Activated T-cell treated with anti-CD3 and anti-CD28 coated beads, Interleukin-2, amount 50 U/mL, for 72 hours (primary cell): ENCODE measurements around the gene MYO1B. TPM values are rescaled to one million over a fixed set of nuclear protein-coding genes. Genes with fewer than 3 reads are reported as not detected.
A peak's percentile ranks its signal among the peaks of the same experiment; 100 is the strongest.

ENCODE experiments used
- ATAC-seq, 2 donors: fragments of 150-1000 bp; cut with Tn5 transposase; replicated peaks in 1 of 2; 2 replicates each; pipeline ENCODE4 v1.10.0; 2021; ENCODE audit warnings: moderate library complexity in 2 of 2, mild to moderate bottlenecking in 1 of 2
- DNase-seq, 2 donors: peaks; one replicate each; pipeline ENCODE4 v3.0.0; 2021 to 2022; ENCODE audit warnings: mixed read lengths in 1 of 2
- H3K27ac Mint-ChIP-seq: one replicate; pipeline ENCODE4 v1.8.0; 2022; ENCODE audit warnings: mild to moderate bottlenecking, moderate library complexity, mixed read lengths
- H3K27me3 Mint-ChIP-seq: one replicate; pipeline ENCODE4 v1.8.0; 2022; ENCODE audit warnings: low read depth, mixed read lengths
- H3K36me3 Mint-ChIP-seq, 2 donors: one replicate each; pipeline ENCODE4 v1.8.0; 2022; ENCODE audit warnings: mixed read lengths in 2 of 2, mild to moderate bottlenecking in 1 of 2; ENCODE audit not compliant: insufficient read depth in 2 of 2
- H3K4me1 Mint-ChIP-seq: one replicate; pipeline ENCODE4 v1.8.0; 2022; ENCODE audit warnings: low read depth, mixed read lengths
- H3K4me3 Mint-ChIP-seq, 2 donors: one replicate each; pipeline ENCODE4 v1.8.0; 2022; ENCODE audit warnings: mild to moderate bottlenecking in 2 of 2, mixed read lengths in 2 of 2, moderate library complexity in 2 of 2
- H3K9me3 Mint-ChIP-seq, 2 donors: one replicate each; pipeline ENCODE4 v1.8.0; 2022; ENCODE audit warnings: mixed read lengths in 2 of 2
- total RNA-seq, 2 donors: library from RNA; stranded (reverse); gene quantifications; one replicate each; pipeline ENCODE4 v1.2.3, GENCODE V29; 2022

Gene MYO1B
- total RNA-seq: 10 to 100 TPM; 24.4 to 37.5 TPM

GRCh38 chr2:191245046-191245868 lies at the start of gene MYO1B:
TSS of gene MYO1B (plus strand) at chr2:191245404. CDS start at chr2:191276896, 31,492 bp downstream.
- Mint-ChIP-seq H3K36me3 (no peaks in the 10 kb centered on the region), H3K4me3 (peak within 1 kb of the TSS; percentile 84 to 88), H3K4me1 (peaks cover 15% of the 10 kb centered on the region), H3K9me3 (peaks cover 0 to 3% of the 10 kb centered on the region in 2 donors), H3K27me3 (peaks cover 40% of the 10 kb centered on the region), H3K27ac (no peak within 1 kb of the TSS)
- DNase-seq (peak; percentile 76 to 81), ATAC-seq (peak; percentile 91 to 92)

DNA sequence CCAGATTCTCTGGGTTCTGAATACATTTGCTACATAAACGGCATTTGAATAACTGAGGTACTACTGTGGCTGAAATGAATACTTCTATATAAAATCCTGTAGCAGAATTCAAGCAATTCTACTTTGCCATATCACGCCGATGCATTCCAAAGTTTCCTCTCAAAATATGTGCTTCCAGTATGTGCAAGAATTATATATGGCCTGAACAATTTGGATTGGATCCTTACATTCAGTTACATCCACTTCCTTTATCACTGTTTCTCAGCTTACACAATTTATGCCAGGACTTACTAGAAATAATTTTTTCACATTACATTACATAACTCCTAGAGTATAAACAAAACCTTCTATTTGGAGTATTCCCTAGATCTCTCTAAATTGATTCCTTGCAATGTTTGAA lies 48.1 kb upstream of the MYO1B start:
- ATAC-seq (no peak), DNase-seq (no peak)
- no peak overlapping the region for H3K27ac Mint-ChIP-seq
- peaks cover 81% of the 10 kb centered on the region for H3K4me1 Mint-ChIP-seq
- peaks cover 3 to 7% of the 10 kb centered on the region in 2 donors for H3K9me3 Mint-ChIP-seq
- peaks cover 14 to 16% of the 10 kb centered on the region in 2 donors for H3K36me3 Mint-ChIP-seq
- no peak overlapping the region for H3K4me3 Mint-ChIP-seq
- H3K27me3 Mint-ChIP-seq: no peaks in the 10 kb centered on the region

GRCh38 chr2:191198271-191198670 lies 46.9 kb upstream of the MYO1B start:
- DNase-seq (no peak), ATAC-seq (no peak)
- peaks cover 11 to 13% of the 10 kb centered on the region in 2 donors for H3K36me3 Mint-ChIP-seq
- peaks cover 81% of the 10 kb centered on the region for H3K4me1 Mint-ChIP-seq
- peaks cover 3 to 7% of the 10 kb centered on the region in 2 donors for H3K9me3 Mint-ChIP-seq
- no peaks in the 10 kb centered on the region for H3K27me3 Mint-ChIP-seq
- no peak overlapping the region for H3K4me3 Mint-ChIP-seq
- no peak overlapping the region for H3K27ac Mint-ChIP-seq

GRCh38 chr2:191199929-191200512 lies 45.2 kb upstream of the MYO1B start:
- H3K36me3 Mint-ChIP-seq: peaks cover 11 to 14% of the 10 kb centered on the region in 2 donors
- no peak overlapping the region for H3K4me3 Mint-ChIP-seq
- ATAC-seq: no peak
- no peaks in the 10 kb centered on the region for H3K27me3 Mint-ChIP-seq
- DNase-seq: no peak
- peaks cover 78% of the 10 kb centered on the region for H3K4me1 Mint-ChIP-seq
- peaks cover 3 to 9% of the 10 kb centered on the region in 2 donors for H3K9me3 Mint-ChIP-seq
- no peak overlapping the region for H3K27ac Mint-ChIP-seq

DNA sequence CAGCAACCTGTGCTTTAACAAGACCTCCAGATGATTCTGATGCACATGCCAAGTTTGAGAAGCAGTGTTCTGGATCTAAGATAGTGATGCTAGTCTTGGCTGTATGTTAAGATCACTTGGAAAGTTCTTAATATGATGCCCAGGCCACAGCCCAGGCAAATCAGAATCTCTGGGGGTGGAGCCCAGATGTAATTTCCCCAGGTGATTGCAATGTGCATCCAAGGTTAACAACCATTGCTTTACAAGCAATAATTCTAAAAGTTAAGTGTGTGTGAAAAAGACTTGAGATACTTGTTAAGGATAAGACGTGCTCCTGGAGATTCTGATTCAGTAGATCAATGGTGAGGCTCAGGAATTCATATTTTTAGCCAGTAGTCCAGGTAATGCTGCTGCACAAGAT lies 44.3 kb upstream of the MYO1B start:
- H3K27ac Mint-ChIP-seq: peak overlapping the region; percentile 43
- H3K36me3 Mint-ChIP-seq: peaks cover 14 to 15% of the 10 kb centered on the region in 2 donors
- no peak overlapping the region for H3K4me3 Mint-ChIP-seq
- H3K4me1 Mint-ChIP-seq: peaks cover 81% of the 10 kb centered on the region
- H3K9me3 Mint-ChIP-seq: peaks cover 3 to 9% of the 10 kb centered on the region in 2 donors
- ATAC-seq (no peak), DNase-seq (no peak)
- no peaks in the 10 kb centered on the region for H3K27me3 Mint-ChIP-seq

DNA sequence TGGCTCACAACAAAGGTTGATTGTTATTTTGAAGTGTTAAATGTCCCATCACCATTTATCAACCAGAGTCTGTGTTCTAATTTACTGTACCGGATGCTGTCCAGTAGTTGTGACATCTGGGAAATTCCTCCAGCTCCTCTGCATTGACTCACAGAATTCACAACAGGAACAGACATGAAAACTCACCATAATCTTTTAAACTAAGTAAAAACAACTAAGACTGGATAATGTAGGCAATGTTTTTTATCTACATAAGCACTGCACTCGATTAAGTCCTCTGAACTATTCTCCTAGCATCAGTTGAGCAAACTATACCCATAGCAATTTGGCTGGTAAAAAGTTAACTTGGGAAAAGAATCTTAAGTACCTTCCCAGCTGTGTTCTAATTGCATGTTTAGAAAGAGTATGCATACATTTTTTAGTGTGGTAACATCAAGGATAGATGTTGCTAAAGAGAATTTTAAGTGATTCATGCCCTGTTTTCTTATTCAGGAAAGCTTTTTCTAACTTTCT lies 42.9 kb upstream of the MYO1B start:
- peaks cover 5 to 6% of the 10 kb centered on the region in 2 donors for H3K9me3 Mint-ChIP-seq
- H3K4me1 Mint-ChIP-seq: peaks cover 85% of the 10 kb centered on the region
- peak overlapping the region; percentile 64 for H3K27ac Mint-ChIP-seq
- no peaks in the 10 kb centered on the region for H3K27me3 Mint-ChIP-seq
- ATAC-seq (peak in 1 of 2 donors; percentile 7), DNase-seq (no peak)
- H3K4me3 Mint-ChIP-seq: peak overlapping the region; percentile 23 to 53
- peaks cover 15 to 21% of the 10 kb centered on the region in 2 donors for H3K36me3 Mint-ChIP-seq

DNA sequence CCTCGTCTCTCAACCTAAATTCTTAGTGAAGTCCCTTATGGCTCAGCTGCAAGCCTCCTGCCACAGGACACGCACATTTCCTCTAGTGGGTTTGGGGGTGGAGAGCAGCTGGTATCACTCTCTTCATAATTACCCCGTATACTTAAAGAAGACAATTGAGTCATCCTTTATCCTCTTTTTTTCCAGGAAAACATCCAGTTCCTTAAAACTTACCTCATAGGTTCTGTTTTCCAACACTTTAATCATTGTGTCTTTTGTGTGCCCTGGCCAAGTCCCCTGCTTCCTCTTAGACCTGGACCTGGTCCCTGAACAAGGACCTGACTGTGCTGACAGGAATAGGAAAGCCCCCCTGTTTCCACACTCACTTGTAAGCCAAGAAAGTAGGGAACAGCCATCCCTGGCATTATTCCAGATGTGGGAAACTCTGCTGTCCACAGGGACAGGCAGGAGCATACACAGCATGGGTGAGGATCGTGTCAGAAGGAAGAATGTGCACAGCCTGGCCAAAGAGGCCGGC lies 42.3 kb upstream of the MYO1B start:
- peaks cover 12 to 16% of the 10 kb centered on the region in 2 donors for H3K36me3 Mint-ChIP-seq
- H3K4me3 Mint-ChIP-seq: peak overlapping the region; percentile 13 to 53
- DNase-seq (peak; percentile 32 to 45), ATAC-seq (peak; percentile 60 to 65)
- H3K4me1 Mint-ChIP-seq: peaks cover 78% of the 10 kb centered on the region
- peak overlapping the region; percentile 64 for H3K27ac Mint-ChIP-seq
- no peaks in the 10 kb centered on the region for H3K27me3 Mint-ChIP-seq
- H3K9me3 Mint-ChIP-seq: peaks cover 3 to 4% of the 10 kb centered on the region in 2 donors

- no peak for DNase-seq
- H3K27me3 Mint-ChIP-seq: no peaks in the 10 kb centered on the region
- H3K4me1 Mint-ChIP-seq: peaks cover 64% of the 10 kb centered on the region
- peaks cover 12% of the 10 kb centered on the region in 2 donors for H3K36me3 Mint-ChIP-seq
- H3K9me3 Mint-ChIP-seq: peaks cover 3 to 4% of the 10 kb centered on the region in 2 donors
- ATAC-seq: peak; percentile 32 to 47
- H3K27ac Mint-ChIP-seq: peak overlapping the region; percentile 95
- peak overlapping the region; percentile 76 to 95 for H3K4me3 Mint-ChIP-seq
These were observed 40.8 kb upstream of the MYO1B start for GRCh38 chr2:191204433-191204832.

DNA sequence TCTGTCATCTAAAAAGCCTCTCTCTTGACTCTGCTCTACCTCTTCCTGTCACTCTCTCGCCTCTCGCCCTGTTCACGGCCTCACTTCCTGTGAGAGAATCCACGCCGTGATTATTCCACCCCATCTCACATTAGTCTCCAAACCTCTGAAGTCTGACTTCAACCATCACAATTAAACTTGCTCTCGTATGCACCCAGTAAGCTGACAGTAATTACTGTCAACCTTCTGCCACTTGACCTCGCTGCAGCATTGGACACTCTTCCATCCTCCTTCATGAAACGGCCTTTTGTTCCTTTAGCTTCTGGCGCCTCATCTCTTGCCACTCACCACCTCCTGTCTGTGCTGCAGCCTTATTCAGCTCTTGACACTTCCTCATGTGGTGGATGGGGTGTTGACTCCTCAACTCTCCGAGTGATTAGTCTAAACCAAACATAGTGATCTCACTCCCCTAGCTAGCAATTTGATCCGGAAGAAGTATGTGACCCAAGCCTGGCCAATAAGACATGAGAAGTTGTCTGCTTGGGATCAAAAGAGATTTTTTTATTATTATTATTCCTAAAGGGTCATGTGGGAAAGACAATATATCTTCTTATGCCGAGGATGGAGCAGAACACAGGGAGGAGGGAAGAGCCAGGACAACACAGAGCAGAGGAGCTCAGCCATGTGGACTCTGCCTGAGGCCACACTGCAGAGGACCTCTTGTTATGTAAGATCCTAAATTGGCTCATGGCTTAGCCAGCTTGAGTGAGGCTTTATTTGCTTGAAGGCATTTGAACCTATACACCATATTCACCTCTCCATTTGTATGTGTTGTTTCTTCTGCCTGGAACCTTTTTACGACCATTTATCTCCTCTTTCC lies 38.4 kb upstream of the MYO1B start:
- DNase-seq: peak; percentile 23 to 39
- peak; percentile 70 to 83 for ATAC-seq
- Mint-ChIP-seq H3K27me3 (no peaks in the 10 kb centered on the region), H3K36me3 (peaks cover 13 to 21% of the 10 kb centered on the region in 2 donors), H3K4me3 (peak overlapping the region; percentile 74 to 76), H3K9me3 (peaks cover 5 to 9% of the 10 kb centered on the region in 2 donors), H3K27ac (peak overlapping the region; percentile 38), H3K4me1 (peaks cover 47% of the 10 kb centered on the region)

DNA sequence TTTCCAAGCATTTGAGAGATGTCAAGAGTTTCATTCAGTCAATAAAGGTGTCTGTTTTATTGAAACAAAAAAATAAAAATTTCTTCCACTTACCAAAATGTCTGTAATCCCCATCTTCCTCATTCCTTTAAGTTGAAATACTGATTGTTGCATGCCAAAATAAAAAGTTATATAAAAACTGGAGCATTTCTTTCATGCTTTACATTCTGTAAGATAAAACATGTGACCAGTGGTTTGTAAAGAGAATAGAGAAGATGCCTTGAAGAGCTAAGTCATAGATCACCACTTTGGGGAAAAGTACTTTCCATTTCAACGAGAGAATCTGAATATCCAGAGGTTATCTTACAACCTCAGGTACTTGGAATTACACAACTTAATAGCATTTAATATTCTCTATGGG lies 35.9 kb upstream of the MYO1B start:
- Mint-ChIP-seq H3K4me1 (peaks cover 26% of the 10 kb centered on the region), H3K27ac (no peak overlapping the region), H3K4me3 (no peak overlapping the region), H3K27me3 (no peaks in the 10 kb centered on the region), H3K36me3 (peaks cover 25 to 36% of the 10 kb centered on the region in 2 donors), H3K9me3 (peaks cover 8 to 12% of the 10 kb centered on the region in 2 donors)
- DNase-seq (no peak), ATAC-seq (no peak)

- Mint-ChIP-seq H3K4me1 (no peaks in the 10 kb centered on the region), H3K36me3 (peaks cover 15 to 25% of the 10 kb centered on the region in 2 donors), H3K4me3 (no peak overlapping the region), H3K27me3 (no peaks in the 10 kb centered on the region), H3K9me3 (peaks cover 7 to 8% of the 10 kb centered on the region in 2 donors), H3K27ac (no peak overlapping the region)
- ATAC-seq (no peak), DNase-seq (no peak)
These were observed 33.1 kb upstream of the MYO1B start for GRCh38 chr2:191212119-191212518.

DNA sequence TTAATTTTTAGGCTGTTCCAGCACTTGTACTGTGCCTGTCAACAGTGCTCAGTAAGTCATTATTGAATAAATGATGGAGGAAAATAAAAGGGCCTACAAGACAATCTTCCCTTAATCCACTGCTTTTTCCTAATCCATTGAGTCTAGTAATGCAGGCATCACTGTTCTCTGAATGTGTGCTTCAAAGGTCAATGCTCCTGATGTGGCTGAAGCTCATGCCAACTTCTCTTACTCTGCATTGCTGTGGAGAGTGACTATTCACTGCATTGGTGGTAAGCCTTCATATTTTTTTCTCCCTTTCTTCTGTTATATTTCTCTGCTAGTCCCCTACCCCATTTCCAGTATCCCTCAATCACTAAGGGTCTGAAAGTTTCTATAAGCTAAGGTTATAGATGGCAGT lies 31.9 kb upstream of the MYO1B start:
- DNase-seq: no peak
- Mint-ChIP-seq H3K4me1 (peaks cover 11% of the 10 kb centered on the region), H3K27me3 (no peaks in the 10 kb centered on the region), H3K4me3 (no peak overlapping the region), H3K36me3 (peaks cover 15 to 25% of the 10 kb centered on the region in 2 donors), H3K9me3 (peaks cover 7 to 8% of the 10 kb centered on the region in 2 donors), H3K27ac (no peak overlapping the region)
- no peak for ATAC-seq
